ACC112 (cell line): ENCODE data around the gene SPAG7.
A peak's percentile ranks its signal among the peaks of the same experiment; 100 is the strongest.

Experiments used
- H2AFZ ChIP-seq: fragments of 200-600 bp; sonication (generic); one replicate; pipeline ENCODE4 v1.6.0; 2017; ENCODE audit warnings: antibody characterized with exemption, low read length; ENCODE audit not compliant: unreplicated experiment
- H3K27ac ChIP-seq: fragments of 200-600 bp; sonication (generic); 2 replicates; pipeline ENCODE4 v1.5.1; 2014; ENCODE audit warnings: low read depth, mild to moderate bottlenecking, antibody characterized with exemption, low read length, moderate library complexity
- H3K27me3 ChIP-seq: fragments of 200-600 bp; sonication (generic); 2 replicates; pipeline ENCODE4 v1.6.1; 2014; ENCODE audit warnings: mild to moderate bottlenecking, antibody characterized with exemption, low read length, moderate library complexity, mixed read lengths; ENCODE audit not compliant: insufficient read depth
- H3K36me3 ChIP-seq: fragments of 200-600 bp; sonication (generic); 2 replicates; pipeline ENCODE4 v1.6.1; 2016; ENCODE audit warnings: mild to moderate bottlenecking, antibody characterized with exemption, low read length, moderate library complexity, mixed read lengths; ENCODE audit not compliant: insufficient read depth
- H3K4me1 ChIP-seq: fragments of 200-600 bp; sonication (generic); one replicate; pipeline ENCODE4 v1.6.1; 2016; ENCODE audit warnings: low read length, mixed read lengths; ENCODE audit not compliant: insufficient read depth, unreplicated experiment, control insufficient read depth
- H3K4me3 ChIP-seq: fragments of 200-600 bp; sonication (generic); 2 replicates; pipeline ENCODE4 v1.5.1; 2014; ENCODE audit warnings: mild to moderate bottlenecking, low read depth, low read length
- H3K79me2 ChIP-seq: fragments of 200-600 bp; sonication (generic); one replicate; pipeline ENCODE4 v1.6.0; 2016; ENCODE audit warnings: low read length; ENCODE audit not compliant: control insufficient read depth, unreplicated experiment, insufficient read depth

SPAG7 gene

DNA sequence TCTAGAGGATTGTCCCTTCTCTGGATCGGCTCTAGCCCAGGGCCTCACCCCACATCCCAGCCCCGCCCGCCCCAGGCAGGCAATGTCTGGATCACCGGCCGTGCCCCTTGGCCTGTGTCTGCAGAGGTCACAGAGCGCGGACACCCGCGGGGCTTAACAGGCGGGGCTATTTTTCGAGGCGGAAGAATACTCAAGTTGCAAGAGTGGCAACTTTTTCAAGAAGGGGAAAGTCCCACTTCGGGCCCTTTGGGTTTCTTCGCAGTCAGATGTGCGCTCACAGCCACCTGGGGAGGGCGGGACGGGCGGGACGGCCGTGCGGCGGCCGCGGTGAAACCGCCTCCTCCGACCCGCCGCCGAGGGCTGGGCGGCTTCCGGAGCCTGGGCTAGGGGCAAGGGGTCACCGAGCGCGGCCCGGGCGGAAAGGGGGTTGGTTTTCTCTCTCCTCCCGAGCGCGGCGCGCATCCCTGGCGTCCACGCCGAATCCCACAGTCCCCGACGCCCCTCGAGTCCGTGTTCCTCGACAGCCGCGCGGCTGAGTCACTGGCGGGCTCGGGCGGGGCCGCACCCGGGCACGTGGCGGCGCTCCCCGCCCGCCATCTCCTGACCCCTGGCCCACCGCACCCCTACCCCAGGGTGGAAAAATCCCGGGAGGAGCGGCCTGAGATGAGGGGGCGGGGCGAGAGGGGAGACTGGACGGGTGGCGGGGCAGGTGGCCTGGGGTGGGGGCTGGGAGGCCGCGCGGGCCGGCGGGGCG lies 18.1 kb downstream of the SPAG7 start:
- Histone ChIP-seq H3K36me3 (peaks cover 16% of the 10 kb centered on the region; the same call in 1 of the 2 replicates), H2AFZ (peak overlapping the region; percentile 77), H3K79me2 (peaks cover 37% of the 10 kb centered on the region), H3K4me1 (peaks cover 41% of the 10 kb centered on the region), H3K27me3 (no peaks in the 10 kb centered on the region), H3K4me3 (peak overlapping the region; percentile 90), H3K27ac (peak overlapping the region; percentile 94)

- Histone ChIP-seq H3K36me3 (peaks cover 16% of the 10 kb centered on the region; the same call in 1 of the 2 replicates), H3K79me2 (peaks cover 43% of the 10 kb centered on the region), H3K4me3 (peak overlapping the region; percentile 90), H2AFZ (peak overlapping the region; percentile 77), H3K27me3 (no peaks in the 10 kb centered on the region), H3K4me1 (peaks cover 42% of the 10 kb centered on the region), H3K27ac (peak overlapping the region; percentile 94)
Measured at GRCh38 chr17:4948931-4949320, 18.7 kb downstream of the SPAG7 start.

- Histone ChIP-seq H3K36me3 (peaks cover 16% of the 10 kb centered on the region; the same call in 1 of the 2 replicates), H3K79me2 (peaks cover 47% of the 10 kb centered on the region), H3K4me1 (peaks cover 38% of the 10 kb centered on the region), H3K4me3 (peak within 1 kb of the TSS; percentile 90), H3K27me3 (no peaks in the 10 kb centered on the region), H2AFZ (peak within 1 kb of the TSS; percentile 77), H3K27ac (peak within 1 kb of the TSS; percentile 94)
Measured at GRCh38 chr17:4948166-4948930, 19.3 kb downstream of the SPAG7 start, which contains the start of gene PFN1. TSS of gene PFN1 (minus strand) at chr17:4948530. CDS start at chr17:4948394, 136 bp downstream.

GRCh38 chr17:4947411-4948165 lies 20.0 kb downstream of the SPAG7 start:
- H3K36me3 ChIP-seq = peaks cover 16% of the 10 kb centered on the region; the same call in 1 of the 2 replicates
- no peak overlapping the region for H2AFZ ChIP-seq
- H3K27ac ChIP-seq = peak overlapping the region; percentile 92
- peaks cover 40% of the 10 kb centered on the region for H3K4me1 ChIP-seq
- H3K79me2 ChIP-seq = peaks cover 55% of the 10 kb centered on the region
- peak overlapping the region; percentile 90 for H3K4me3 ChIP-seq
- no peaks in the 10 kb centered on the region for H3K27me3 ChIP-seq

DNA sequence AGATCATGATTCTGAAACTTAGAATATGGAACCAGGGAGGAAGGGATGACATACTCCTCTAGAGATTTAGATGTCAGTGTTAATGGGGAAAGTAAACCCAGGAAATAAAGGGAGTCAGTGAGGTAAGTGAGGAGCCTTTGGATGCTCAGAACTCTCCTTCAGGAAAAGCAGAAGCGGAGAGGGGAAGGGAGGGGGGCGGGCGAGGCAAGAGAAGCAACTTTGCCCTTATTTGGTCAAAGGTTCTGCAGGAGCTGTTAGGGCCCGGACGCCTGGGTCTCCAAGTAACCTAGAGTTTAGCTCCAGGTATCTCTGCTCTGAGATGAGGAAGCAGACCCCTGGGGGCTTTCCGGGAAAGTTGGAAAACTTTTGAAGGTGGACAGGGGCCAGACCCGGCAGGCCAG lies 20.6 kb downstream of the SPAG7 start:
- H3K79me2 ChIP-seq = peaks cover 60% of the 10 kb centered on the region
- H2AFZ ChIP-seq = no peak overlapping the region
- peak overlapping the region; percentile 92 for H3K27ac ChIP-seq
- peaks cover 16% of the 10 kb centered on the region; the same call in 1 of the 2 replicates for H3K36me3 ChIP-seq
- H3K27me3 ChIP-seq = no peaks in the 10 kb centered on the region
- H3K4me3 ChIP-seq = peak overlapping the region; percentile 90
- peaks cover 46% of the 10 kb centered on the region for H3K4me1 ChIP-seq

GRCh38 chr17:4946312-4946976 lies 21.2 kb downstream of the SPAG7 start:
- Histone ChIP-seq H2AFZ (no peak overlapping the region), H3K27me3 (no peaks in the 10 kb centered on the region), H3K4me1 (peaks cover 51% of the 10 kb centered on the region), H3K36me3 (peaks cover 16% of the 10 kb centered on the region; the same call in 1 of the 2 replicates), H3K79me2 (peaks cover 66% of the 10 kb centered on the region), H3K4me3 (peak overlapping the region; percentile 90), H3K27ac (peak overlapping the region; percentile 92)

GRCh38 chr17:4945944-4946280 lies 21.7 kb downstream of the SPAG7 start:
- Histone ChIP-seq H3K79me2 (peaks cover 71% of the 10 kb centered on the region), H2AFZ (no peak overlapping the region), H3K27ac (peak overlapping the region; percentile 92), H3K4me3 (peak overlapping the region; percentile 90), H3K36me3 (peaks cover 16% of the 10 kb centered on the region; the same call in 1 of the 2 replicates), H3K4me1 (peaks cover 53% of the 10 kb centered on the region), H3K27me3 (no peaks in the 10 kb centered on the region)

- Histone ChIP-seq H3K4me3 (peak overlapping the region; percentile 90), H3K36me3 (peaks cover 16% of the 10 kb centered on the region; the same call in 1 of the 2 replicates), H3K79me2 (peaks cover 73% of the 10 kb centered on the region), H3K27ac (peak overlapping the region; percentile 92), H3K4me1 (peaks cover 48% of the 10 kb centered on the region), H3K27me3 (no peaks in the 10 kb centered on the region), H2AFZ (no peak overlapping the region)
Measured at GRCh38 chr17:4945176-4945943, 22.3 kb downstream of the SPAG7 start.

- Histone ChIP-seq H3K4me1 (peaks cover 45% of the 10 kb centered on the region), H3K27me3 (no peaks in the 10 kb centered on the region), H3K27ac (peak overlapping the region; percentile 63), H3K79me2 (peaks cover 73% of the 10 kb centered on the region), H3K36me3 (peaks cover 16% of the 10 kb centered on the region; the same call in 1 of the 2 replicates), H3K4me3 (peak overlapping the region; percentile 32; the same call in 1 of the 2 replicates), H2AFZ (no peak overlapping the region)
Measured at GRCh38 chr17:4944554-4945175, 23.0 kb downstream of the SPAG7 start.
